Measurements from ENCODE around the gene ALK. TPM values are rescaled to one million over a fixed set of nuclear protein-coding genes. Genes with fewer than 3 reads are reported as not detected.

ALK gene
- total and polyA plus RNA-seq, 2 experiments from 2014 or later, result 0.35 TPM; not detected in 1

- TF ChIP-seq ZNF462 (CRISPR knock-in tag; IDR thresholded peaks at IDR 0.05), result no peak
- no peak for TF ChIP-seq CREB1 (CRISPR knock-in tag; IDR thresholded peaks at IDR 0.05; ENCODE audit: low read depth)
- TF ChIP-seq ETS1 (IDR thresholded peaks at IDR 0.05), result no peak
- TF ChIP-seq EZH2phosphoT487 (IDR thresholded peaks at IDR 0.05; ENCODE audit: unreplicated experiment), result no peak
- TF ChIP-seq JUNB (IDR thresholded peaks at IDR 0.05; ENCODE audit: unreplicated experiment), result no peak
- no peak for TF ChIP-seq ZNF114 (CRISPR knock-in tag; IDR thresholded peaks at IDR 0.05)
- TF ChIP-seq STAT1 (IDR thresholded peaks at IDR 0.05; ENCODE audit: unreplicated experiment), result no peak
- TF ChIP-seq POLR2AphosphoS5 (IDR thresholded peaks at IDR 0.05; ENCODE audit: low read depth), result no peak
Observed at GRCh38 chr2:29528891-29529520, 392.4 kb downstream of the ALK start (continued).

- Histone ChIP-seq H2AFZ (no peak overlapping the region), H3K4me3 (no peak overlapping the region), H3K9me2 (ENCODE audit: insufficient read depth) (peaks cover 19% of the 10 kb centered on the region), H3K79me2 (replicated peaks; ENCODE audit: insufficient read depth) (no peaks in the 10 kb centered on the region), H3F3A (replicated peaks; ENCODE audit: low read depth) (no peaks in the 10 kb centered on the region), H3K27me3 (ENCODE audit: insufficient read depth) (no peaks in the 10 kb centered on the region), H3K36me3 (ENCODE audit: insufficient read depth) (no peaks in the 10 kb centered on the region), H3K27ac (ENCODE audit: low read depth) (no peak overlapping the region), H3K4me2 (no peak overlapping the region), H4K20me1 (replicated peaks; ENCODE audit: insufficient read depth) (no peaks in the 10 kb centered on the region), H3K4me1 (ENCODE audit: insufficient read depth) (no peaks in the 10 kb centered on the region)
- DNase-seq (ENCODE audit: low spot score) (no peak), ATAC-seq (no peak)
- Mint-ChIP-seq H3K4me1 (no peaks in the 10 kb centered on the region), H3K27me3 (ENCODE audit: insufficient read depth, low read depth, poor library complexity) (no peaks in the 10 kb centered on the region), H3K36me3 (ENCODE audit: low read depth) (no peaks in the 10 kb centered on the region), H3K4me3 (no peak overlapping the region), H3K9me3 (no peaks in the 10 kb centered on the region), H3K27ac (no peak overlapping the region)
- TF ChIP-seq ZNF462 (CRISPR knock-in tag; IDR thresholded peaks at IDR 0.05), result no peak
Observed at GRCh38 chr2:29528371-29528770, 393.0 kb downstream of the ALK start.
